Stimulated activated CD8-positive, alpha-beta memory T cell treated with anti-CD3 and anti-CD28 coated beads, Interleukin-4, amount 100 ng/mL, for 48 hours (primary cell): ENCODE measurements around the gene FADS3.
A peak's percentile ranks its signal among the peaks of the same experiment; 100 is the strongest.

Experiments used
- DNase-seq: peaks from one replicate; pipeline ENCODE4 v3.0.0-alpha.2; 2020

FADS3 gene

GRCh38 chr11:61832207-61832606 lies 59.1 kb downstream of the FADS3 start:
- DNase-seq: no peak

GRCh38 chr11:61830237-61831105 lies 60.9 kb downstream of the FADS3 start:
- DNase-seq: no peak

- no peak for DNase-seq
Observed at GRCh38 chr11:61829806-61830205, 61.5 kb downstream of the FADS3 start.

GRCh38 chr11:61828629-61829407 lies 62.5 kb downstream of the FADS3 start:
- DNase-seq: peak; percentile 66

- no peak for DNase-seq
Observed at GRCh38 chr11:61828379-61828628, 63.0 kb downstream of the FADS3 start.

- peak; percentile 86 for DNase-seq
Observed at GRCh38 chr11:61827571-61828378, 63.6 kb downstream of the FADS3 start, which contains the start of gene FADS2. TSS of gene FADS2 (plus strand) at chr11:61828300. CDS start at chr11:61828391, 91 bp downstream.

GRCh38 chr11:61826930-61827570 lies 64.3 kb downstream of the FADS3 start:
- DNase-seq: no peak
